Peyer's patch (tissue), 4 donors: Measurements from ENCODE around the gene FMN1.

Source experiments
- CTCF ChIP-seq, 6 experiments: fragments of 450-650 bp in 4 of 6; fragments of 200-600 bp in 2 of 6; sonication (generic) in 1 of 6; IDR thresholded peaks; one replicate each; pipeline ENCODE4 v1.5.1; 2017 to 2019; ENCODE audit warnings: antibody characterized with exemption in 6 of 6, mild to moderate bottlenecking in 3 of 6, moderate library complexity in 1 of 6
- POLR2A ChIP-seq, 2 donors: fragments of 450-650 bp; IDR thresholded peaks; one replicate each; pipeline ENCODE4 v1.5.1; 2017; ENCODE audit warnings: antibody characterized with exemption in 2 of 2, mild to moderate bottlenecking in 2 of 2, moderate library complexity in 2 of 2

GRCh38 chr15:33171202-33171601, 23.3 kb downstream of the FMN1 start:
- TF ChIP-seq CTCF (IDR thresholded peaks at IDR 0.05) (no peak), POLR2A (IDR thresholded peaks at IDR 0.05) (no peak)
